Daoy (cell line): ENCODE results near the gene CAT. TPM values are rescaled to one million over a fixed set of nuclear protein-coding genes. Genes with fewer than 3 reads are reported as not detected.

Experiments used
- DNase-seq: peaks from one replicate; pipeline ENCODE4 v3.0.0-alpha.2; 2015; ENCODE audit warnings: low read depth
- total RNA-seq: library from RNA; depleted of rRNA; stranded (reverse); fragments of >200 nt; shearing (Covaris generic); gene quantifications from 2 replicates; pipeline ENCODE4 v1.2.3, GENCODE V29; 2014

Gene CAT
- total RNA-seq, 1 experiment from 2014 or later: 38.6 TPM

GRCh38 chr11:34425360-34425759 lies 13.4 kb upstream of the CAT start:
- DNase-seq: no peak

- DNase-seq: no peak
These were observed 12.9 kb upstream of the CAT start for GRCh38 chr11:34425867-34426266.

- DNase-seq: no peak
These were observed 12.0 kb upstream of the CAT start for GRCh38 chr11:34426766-34427185.

- peak; percentile 78 for DNase-seq
These were observed 11.4 kb upstream of the CAT start for GRCh38 chr11:34427186-34427805.

- DNase-seq: no peak
These were observed 6.8 kb upstream of the CAT start for GRCh38 chr11:34431979-34432378.

- no peak for DNase-seq
These were observed 5.9 kb upstream of the CAT start for GRCh38 chr11:34432822-34433221.

- no peak for DNase-seq
These were observed 4.8 kb upstream of the CAT start for GRCh38 chr11:34433899-34434298.

- DNase-seq: no peak
These were observed 1.3 kb upstream of the CAT start for GRCh38 chr11:34437224-34438125.

- no peak for DNase-seq
These were observed 970 bp downstream of the CAT start for GRCh38 chr11:34439610-34440198.

- DNase-seq: no peak
These were observed 3.1 kb downstream of the CAT start for GRCh38 chr11:34441814-34442213.

- no peak for DNase-seq
These were observed 4.4 kb downstream of the CAT start for GRCh38 chr11:34443136-34443535.

- no peak for DNase-seq
These were observed 5.7 kb downstream of the CAT start for GRCh38 chr11:34444428-34444827.

- no peak for DNase-seq
These were observed 7.2 kb downstream of the CAT start for GRCh38 chr11:34445956-34446355.

- no peak for DNase-seq
These were observed 7.7 kb downstream of the CAT start for GRCh38 chr11:34446386-34446785.

GRCh38 chr11:34447044-34447443 lies 8.3 kb downstream of the CAT start:
- no peak for DNase-seq

GRCh38 chr11:34448223-34448994 lies 9.7 kb downstream of the CAT start:
- DNase-seq: no peak

GRCh38 chr11:34449013-34449412 lies 10.3 kb downstream of the CAT start:
- DNase-seq: peak; percentile 28

GRCh38 chr11:34451053-34451452 lies 12.3 kb downstream of the CAT start:
- no peak for DNase-seq

GRCh38 chr11:34454308-34455032 lies 15.7 kb downstream of the CAT start:
- DNase-seq: no peak

- no peak for DNase-seq
These were observed 18.9 kb downstream of the CAT start for GRCh38 chr11:34457607-34458006.

- no peak for DNase-seq
These were observed 19.8 kb downstream of the CAT start for GRCh38 chr11:34458525-34458924.
